Ectodermal cell (in vitro differentiated cells): Measurements from ENCODE around the gene LTBP3.

ENCODE experiments used
- H3K27ac ChIP-seq: 2 replicates; pipeline ENCODE4 v1.7.0; 2013; ENCODE audit warnings: mild to moderate bottlenecking, low read depth, low read length; ENCODE audit not compliant: insufficient read depth, poor library complexity, severe bottlenecking
- H3K27me3 ChIP-seq: 2 replicates; pipeline ENCODE4 v1.7.0; 2013; ENCODE audit warnings: mild to moderate bottlenecking, low read length; ENCODE audit not compliant: insufficient read depth, control insufficient read depth, poor library complexity, severe bottlenecking
- H3K36me3 ChIP-seq: one replicate; pipeline ENCODE4 v1.7.0; 2013; ENCODE audit warnings: low read length; ENCODE audit not compliant: control insufficient read depth, insufficient read depth
- H3K4me1 ChIP-seq: one replicate; pipeline ENCODE4 v1.7.0; 2013; ENCODE audit warnings: low read length; ENCODE audit not compliant: control insufficient read depth, insufficient read depth
- H3K4me3 ChIP-seq: 2 replicates; pipeline ENCODE4 v1.7.0; 2013; ENCODE audit warnings: low read depth, low read length, control low read depth; ENCODE audit not compliant: insufficient read depth
- H3K9me3 ChIP-seq: 2 replicates; pipeline ENCODE4 v1.7.0; 2013; ENCODE audit warnings: mild to moderate bottlenecking, low read length, moderate library complexity; ENCODE audit not compliant: control insufficient read depth
- WGBS, 2 experiments: methylation state at CpG; one replicate each; pipeline ENCODE4 v1.1.7; 2013; ENCODE audit warnings: missing lambda C conversion rate in 2 of 2; 5-methylcytosine and 5-hydroxymethylcytosine counted together

LTBP3 gene

GRCh38 chr11:65593518-65594414, 35.6 kb upstream of the LTBP3 start:
- H3K36me3 ChIP-seq = peaks cover 11% of the 10 kb centered on the region
- H3K9me3 ChIP-seq = no peaks in the 10 kb centered on the region
- H3K4me1 ChIP-seq = peaks cover 4% of the 10 kb centered on the region
- H3K27ac ChIP-seq = no peak overlapping the region
- H3K27me3 ChIP-seq = peaks cover 45% of the 10 kb centered on the region
- WGBS, 2 experiments = 84 to 86% methylated on average over 26 of the region's 26 CpGs
- no peak overlapping the region for H3K4me3 ChIP-seq

GRCh38 chr11:65592858-65593517, 34.8 kb upstream of the LTBP3 start:
- peaks cover 4% of the 10 kb centered on the region for H3K36me3 ChIP-seq
- no peaks in the 10 kb centered on the region for H3K9me3 ChIP-seq
- peaks cover 10% of the 10 kb centered on the region for H3K4me1 ChIP-seq
- no peak overlapping the region for H3K4me3 ChIP-seq
- no peak overlapping the region for H3K27ac ChIP-seq
- H3K27me3 ChIP-seq = peaks cover 45% of the 10 kb centered on the region
- 71 to 73% methylated on average over 22 of the region's 22 CpGs for WGBS, 2 experiments

- whole genome bisulfite sequencing, 2 experiments = 5% methylated on average over 106 of the region's 106 CpGs
- Histone ChIP-seq H3K27ac (no peak overlapping the region), H3K4me1 (peaks cover 17% of the 10 kb centered on the region), H3K4me3 (peak overlapping the region; percentile 49), H3K27me3 (peaks cover 45% of the 10 kb centered on the region), H3K36me3 (no peaks in the 10 kb centered on the region), H3K9me3 (no peaks in the 10 kb centered on the region)
Measured at GRCh38 chr11:65591939-65592857, 34.0 kb upstream of the LTBP3 start.

- Histone ChIP-seq H3K27ac (no peak overlapping the region), H3K27me3 (peaks cover 57% of the 10 kb centered on the region), H3K36me3 (no peaks in the 10 kb centered on the region), H3K4me1 (peaks cover 22% of the 10 kb centered on the region), H3K9me3 (no peaks in the 10 kb centered on the region), H3K4me3 (no peak overlapping the region)
- WGBS, 2 experiments = 88 to 90% methylated on average over 8 of the region's 8 CpGs
Measured at GRCh38 chr11:65590240-65590738, 32.1 kb upstream of the LTBP3 start.

- no peaks in the 10 kb centered on the region for H3K36me3 ChIP-seq
- peaks cover 63% of the 10 kb centered on the region for H3K27me3 ChIP-seq
- H3K9me3 ChIP-seq = no peaks in the 10 kb centered on the region
- peaks cover 22% of the 10 kb centered on the region for H3K4me1 ChIP-seq
- 74 to 76% methylated on average over 9 of the region's 9 CpGs for WGBS, 2 experiments
- H3K27ac ChIP-seq = no peak overlapping the region
- no peak overlapping the region for H3K4me3 ChIP-seq
Measured at GRCh38 chr11:65589444-65590239, 31.5 kb upstream of the LTBP3 start.

GRCh38 chr11:65588199-65589054, 30.3 kb upstream of the LTBP3 start:
- H3K4me3 ChIP-seq = no peak overlapping the region
- WGBS, 2 experiments = 72% methylated on average over 13 of the region's 13 CpGs
- peaks cover 67% of the 10 kb centered on the region for H3K27me3 ChIP-seq

GRCh38 chr11:65586676-65587075, 28.5 kb upstream of the LTBP3 start:
- H3K27me3 ChIP-seq = peaks cover 61% of the 10 kb centered on the region
- no peaks in the 10 kb centered on the region for H3K9me3 ChIP-seq
- H3K27ac ChIP-seq = no peak overlapping the region
- H3K36me3 ChIP-seq = no peaks in the 10 kb centered on the region
- peaks cover 28% of the 10 kb centered on the region for H3K4me1 ChIP-seq
- H3K4me3 ChIP-seq = no peak overlapping the region
- WGBS, 2 experiments = 45 to 53% methylated on average over 2 of the region's 2 CpGs

More at GRCh38 chr11:65588199-65589054, 30.3 kb upstream of the LTBP3 start:
- Histone ChIP-seq H3K27ac (no peak overlapping the region), H3K9me3 (no peaks in the 10 kb centered on the region), H3K4me1 (peaks cover 28% of the 10 kb centered on the region), H3K36me3 (no peaks in the 10 kb centered on the region)

- Histone ChIP-seq H3K4me1 (peaks cover 25% of the 10 kb centered on the region), H3K36me3 (no peaks in the 10 kb centered on the region), H3K4me3 (no peak overlapping the region), H3K27me3 (peaks cover 56% of the 10 kb centered on the region), H3K27ac (no peak overlapping the region), H3K9me3 (no peaks in the 10 kb centered on the region)
- 89 to 91% methylated on average over 4 of the region's 4 CpGs for WGBS, 2 experiments
Measured at GRCh38 chr11:65586247-65586630, 28.1 kb upstream of the LTBP3 start.
